Measurements from ENCODE around the gene PTPRK.
"Not testable (repeated sequence)": the region's sequence is repeated elsewhere in the genome, so short reads cannot be mapped to it uniquely, and the experiment has no call there.

The PTPRK gene

DNA sequence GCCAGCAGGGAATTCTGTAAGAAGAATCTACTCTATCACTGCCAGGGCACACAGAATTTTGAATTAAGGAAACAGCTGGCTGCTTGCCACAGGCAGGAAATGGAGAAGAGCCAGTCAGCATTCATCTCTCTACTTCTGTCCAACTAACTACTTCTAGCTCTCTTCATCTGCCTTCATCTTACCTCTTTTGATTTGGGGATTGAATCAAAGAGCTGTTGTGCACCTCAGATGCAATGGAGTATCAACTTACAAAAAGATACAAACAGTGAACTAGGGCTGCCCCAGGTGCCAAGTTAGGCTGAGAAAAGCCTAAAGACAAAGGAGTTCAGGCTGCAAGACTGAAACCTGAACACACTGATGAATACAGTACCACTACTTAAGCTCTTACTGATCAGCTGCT, 82.0 kb downstream of the PTPRK start:
- TF ChIP-seq RARB (CRISPR knock-in tag; IDR thresholded peaks at IDR 0.05) (no peak), PPARA (CRISPR knock-in tag; IDR thresholded peaks at IDR 0.05; ENCODE audit: borderline replicate concordance) (no peak), TCF4 (CRISPR knock-in tag; IDR thresholded peaks at IDR 0.05; ENCODE audit: borderline replicate concordance) (no peak), ZNF70 (CRISPR knock-in tag; IDR thresholded peaks at IDR 0.05) (no peak), ESRRG (CRISPR knock-in tag; IDR thresholded peaks at IDR 0.05) (no peak), ARNTL (CRISPR knock-in tag; IDR thresholded peaks at IDR 0.05; ENCODE audit: borderline replicate concordance, low read depth) (no peak), GLIS3 (CRISPR knock-in tag; IDR thresholded peaks at IDR 0.05) (no peak), BACH2 (CRISPR knock-in tag; IDR thresholded peaks at IDR 0.05; ENCODE audit: borderline replicate concordance) (no peak), OSR1 (CRISPR knock-in tag; IDR thresholded peaks at IDR 0.05) (no peak), ISL1 (CRISPR knock-in tag; IDR thresholded peaks at IDR 0.05) (no peak), TOX (CRISPR knock-in tag; IDR thresholded peaks at IDR 0.05; ENCODE audit: borderline replicate concordance) (no peak), ZNF565 (CRISPR knock-in tag; conservative IDR thresholded peaks at IDR 0.05; ENCODE audit: low read depth) (no peak)
- TF ChIP-seq, protein P1, sequence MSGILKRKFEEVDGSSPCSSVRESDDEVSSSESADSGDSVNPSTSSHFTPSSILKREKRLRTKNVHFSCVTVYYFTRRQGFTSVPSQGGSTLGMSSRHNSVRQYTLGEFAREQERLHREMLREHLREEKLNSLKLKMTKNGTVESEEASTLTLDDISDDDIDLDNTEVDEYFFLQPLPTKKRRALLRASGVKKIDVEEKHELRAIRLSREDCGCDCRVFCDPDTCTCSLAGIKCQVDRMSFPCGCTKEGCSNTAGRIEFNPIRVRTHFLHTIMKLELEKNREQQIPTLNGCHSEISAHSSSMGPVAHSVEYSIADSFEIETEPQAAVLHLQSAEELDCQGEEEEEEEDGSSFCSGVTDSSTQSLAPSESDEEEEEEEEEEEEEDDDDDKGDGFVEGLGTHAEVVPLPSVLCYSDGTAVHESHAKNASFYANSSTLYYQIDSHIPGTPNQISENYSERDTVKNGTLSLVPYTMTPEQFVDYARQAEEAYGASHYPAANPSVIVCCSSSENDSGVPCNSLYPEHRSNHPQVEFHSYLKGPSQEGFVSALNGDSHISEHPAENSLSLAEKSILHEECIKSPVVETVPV (CRISPR knock-in tag; IDR thresholded peaks at IDR 0.05) = no peak
- TF ChIP-seq, protein P2, sequence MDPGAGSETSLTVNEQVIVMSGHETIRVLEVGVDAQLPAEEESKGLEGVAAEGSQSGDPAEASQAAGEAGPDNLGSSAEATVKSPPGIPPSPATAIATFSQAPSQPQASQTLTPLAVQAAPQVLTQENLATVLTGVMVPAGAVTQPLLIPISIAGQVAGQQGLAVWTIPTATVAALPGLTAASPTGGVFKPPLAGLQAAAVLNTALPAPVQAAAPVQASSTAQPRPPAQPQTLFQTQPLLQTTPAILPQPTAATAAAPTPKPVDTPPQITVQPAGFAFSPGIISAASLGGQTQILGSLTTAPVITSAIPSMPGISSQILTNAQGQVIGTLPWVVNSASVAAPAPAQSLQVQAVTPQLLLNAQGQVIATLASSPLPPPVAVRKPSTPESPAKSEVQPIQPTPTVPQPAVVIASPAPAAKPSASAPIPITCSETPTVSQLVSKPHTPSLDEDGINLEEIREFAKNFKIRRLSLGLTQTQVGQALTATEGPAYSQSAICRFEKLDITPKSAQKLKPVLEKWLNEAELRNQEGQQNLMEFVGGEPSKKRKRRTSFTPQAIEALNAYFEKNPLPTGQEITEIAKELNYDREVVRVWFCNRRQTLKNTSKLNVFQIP (CRISPR knock-in tag; IDR thresholded peaks at IDR 0.05; ENCODE audit: borderline replicate concordance, low read depth) = no peak
- TF ChIP-seq, protein P3, sequence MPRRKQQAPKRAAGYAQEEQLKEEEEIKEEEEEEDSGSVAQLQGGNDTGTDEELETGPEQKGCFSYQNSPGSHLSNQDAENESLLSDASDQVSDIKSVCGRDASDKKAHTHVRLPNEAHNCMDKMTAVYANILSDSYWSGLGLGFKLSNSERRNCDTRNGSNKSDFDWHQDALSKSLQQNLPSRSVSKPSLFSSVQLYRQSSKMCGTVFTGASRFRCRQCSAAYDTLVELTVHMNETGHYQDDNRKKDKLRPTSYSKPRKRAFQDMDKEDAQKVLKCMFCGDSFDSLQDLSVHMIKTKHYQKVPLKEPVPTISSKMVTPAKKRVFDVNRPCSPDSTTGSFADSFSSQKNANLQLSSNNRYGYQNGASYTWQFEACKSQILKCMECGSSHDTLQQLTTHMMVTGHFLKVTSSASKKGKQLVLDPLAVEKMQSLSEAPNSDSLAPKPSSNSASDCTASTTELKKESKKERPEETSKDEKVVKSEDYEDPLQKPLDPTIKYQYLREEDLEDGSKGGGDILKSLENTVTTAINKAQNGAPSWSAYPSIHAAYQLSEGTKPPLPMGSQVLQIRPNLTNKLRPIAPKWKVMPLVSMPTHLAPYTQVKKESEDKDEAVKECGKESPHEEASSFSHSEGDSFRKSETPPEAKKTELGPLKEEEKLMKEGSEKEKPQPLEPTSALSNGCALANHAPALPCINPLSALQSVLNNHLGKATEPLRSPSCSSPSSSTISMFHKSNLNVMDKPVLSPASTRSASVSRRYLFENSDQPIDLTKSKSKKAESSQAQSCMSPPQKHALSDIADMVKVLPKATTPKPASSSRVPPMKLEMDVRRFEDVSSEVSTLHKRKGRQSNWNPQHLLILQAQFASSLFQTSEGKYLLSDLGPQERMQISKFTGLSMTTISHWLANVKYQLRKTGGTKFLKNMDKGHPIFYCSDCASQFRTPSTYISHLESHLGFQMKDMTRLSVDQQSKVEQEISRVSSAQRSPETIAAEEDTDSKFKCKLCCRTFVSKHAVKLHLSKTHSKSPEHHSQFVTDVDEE (CRISPR knock-in tag; IDR thresholded peaks at IDR 0.05) = no peak
- peak; percentile 81 for ATAC-seq

DNA sequence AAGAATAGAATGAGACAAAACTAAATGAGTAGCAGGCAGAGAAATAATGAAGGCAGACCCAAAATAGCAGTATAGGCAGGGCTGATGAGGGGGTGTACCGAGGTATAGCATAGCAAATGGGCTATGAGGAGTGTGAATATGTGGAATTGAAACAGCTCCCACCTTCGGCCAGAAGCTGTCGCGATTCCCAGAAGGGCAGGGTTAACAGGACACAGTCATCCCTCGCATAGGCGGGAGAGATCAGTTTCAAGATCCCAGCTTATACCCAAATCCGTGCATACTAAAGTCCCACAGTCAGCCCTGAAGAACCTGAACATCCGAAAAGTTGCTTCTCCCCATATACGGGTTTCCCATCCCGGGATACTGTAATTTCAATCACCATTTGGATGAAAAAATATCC, 82.7 kb downstream of the PTPRK start:
- ATAC-seq = no peak

DNA sequence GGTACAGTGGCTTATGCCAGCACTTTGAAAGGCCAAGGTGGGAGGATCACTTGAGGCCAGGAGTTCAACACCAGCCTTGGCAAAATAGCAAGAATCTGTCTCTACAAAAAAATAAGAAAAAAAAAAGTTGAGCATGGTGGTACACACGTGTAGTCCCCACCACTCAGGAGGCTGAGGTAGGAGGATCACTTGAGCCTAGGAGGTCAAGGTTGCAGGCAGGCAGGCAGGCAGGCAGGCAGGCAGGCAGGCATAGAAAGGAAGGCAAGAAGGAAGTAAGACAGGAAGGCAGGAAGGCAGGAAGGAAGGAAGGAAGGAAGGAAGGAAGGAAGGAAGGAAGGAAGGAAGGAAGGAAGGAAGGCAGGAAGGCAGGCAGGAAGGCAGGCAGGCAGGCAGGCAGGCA, 85.6 kb downstream of the PTPRK start:
- ATAC-seq = not testable (repeated sequence)

More for the DNA sequence above, 82.7 kb downstream of the PTPRK start:
- TF ChIP-seq ZNF565 (CRISPR knock-in tag; conservative IDR thresholded peaks at IDR 0.05; ENCODE audit: low read depth) (no peak), CSDC2 (CRISPR knock-in tag; IDR thresholded peaks at IDR 0.05) (no peak), TCF4 (CRISPR knock-in tag; IDR thresholded peaks at IDR 0.05; ENCODE audit: borderline replicate concordance) (no peak), ZNF70 (CRISPR knock-in tag; IDR thresholded peaks at IDR 0.05) (no peak)
- TF ChIP-seq, protein P2 (CRISPR knock-in tag; IDR thresholded peaks at IDR 0.05; ENCODE audit: borderline replicate concordance, low read depth) = no peak

DNA sequence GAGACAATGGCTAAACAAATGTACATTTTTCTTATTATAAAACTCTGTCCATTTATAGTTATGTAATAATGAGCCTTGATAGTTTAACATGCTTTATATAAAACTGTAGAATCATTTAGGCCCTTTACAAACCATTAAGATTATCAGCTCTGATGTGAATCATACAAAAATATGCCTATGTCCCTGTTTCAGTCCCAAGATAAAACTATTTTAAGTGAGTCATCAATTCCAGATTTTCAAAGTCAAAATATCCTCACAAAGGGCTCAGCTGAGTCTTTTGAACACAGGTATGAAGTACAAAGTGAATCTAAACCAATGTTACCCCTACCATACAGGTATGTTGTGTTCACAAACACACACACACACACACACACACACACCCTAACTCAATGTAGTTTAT, 88.0 kb downstream of the PTPRK start:
- ATAC-seq = peak; percentile 86

More for the DNA sequence above, 88.0 kb downstream of the PTPRK start:
- TF ChIP-seq RARB (CRISPR knock-in tag; IDR thresholded peaks at IDR 0.05) = no peak
- no peak for TF ChIP-seq ESRRG (CRISPR knock-in tag; IDR thresholded peaks at IDR 0.05)
- no peak for TF ChIP-seq ZFP3 (CRISPR knock-in tag; IDR thresholded peaks at IDR 0.05)
- no peak for TF ChIP-seq ZNF70 (CRISPR knock-in tag; IDR thresholded peaks at IDR 0.05)
- no peak for TF ChIP-seq BACH2 (CRISPR knock-in tag; IDR thresholded peaks at IDR 0.05; ENCODE audit: borderline replicate concordance)
- TF ChIP-seq PPARA (CRISPR knock-in tag; IDR thresholded peaks at IDR 0.05; ENCODE audit: borderline replicate concordance) = no peak
- TF ChIP-seq ARNTL (CRISPR knock-in tag; IDR thresholded peaks at IDR 0.05; ENCODE audit: borderline replicate concordance, low read depth) = no peak
- no peak for TF ChIP-seq CSDC2 (CRISPR knock-in tag; IDR thresholded peaks at IDR 0.05)
- TF ChIP-seq ISL1 (CRISPR knock-in tag; IDR thresholded peaks at IDR 0.05) = no peak
- TF ChIP-seq OSR1 (CRISPR knock-in tag; IDR thresholded peaks at IDR 0.05) = no peak
- no peak for TF ChIP-seq GLIS3 (CRISPR knock-in tag; IDR thresholded peaks at IDR 0.05)
- TF ChIP-seq, protein P4, sequence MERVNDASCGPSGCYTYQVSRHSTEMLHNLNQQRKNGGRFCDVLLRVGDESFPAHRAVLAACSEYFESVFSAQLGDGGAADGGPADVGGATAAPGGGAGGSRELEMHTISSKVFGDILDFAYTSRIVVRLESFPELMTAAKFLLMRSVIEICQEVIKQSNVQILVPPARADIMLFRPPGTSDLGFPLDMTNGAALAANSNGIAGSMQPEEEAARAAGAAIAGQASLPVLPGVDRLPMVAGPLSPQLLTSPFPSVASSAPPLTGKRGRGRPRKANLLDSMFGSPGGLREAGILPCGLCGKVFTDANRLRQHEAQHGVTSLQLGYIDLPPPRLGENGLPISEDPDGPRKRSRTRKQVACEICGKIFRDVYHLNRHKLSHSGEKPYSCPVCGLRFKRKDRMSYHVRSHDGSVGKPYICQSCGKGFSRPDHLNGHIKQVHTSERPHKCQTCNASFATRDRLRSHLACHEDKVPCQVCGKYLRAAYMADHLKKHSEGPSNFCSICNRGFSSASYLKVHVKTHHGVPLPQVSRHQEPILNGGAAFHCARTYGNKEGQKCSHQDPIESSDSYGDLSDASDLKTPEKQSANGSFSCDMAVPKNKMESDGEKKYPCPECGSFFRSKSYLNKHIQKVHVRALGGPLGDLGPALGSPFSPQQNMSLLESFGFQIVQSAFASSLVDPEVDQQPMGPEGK (CRISPR knock-in tag; IDR thresholded peaks at IDR 0.05; ENCODE audit: borderline replicate concordance) = no peak
- TF ChIP-seq, protein P5, sequence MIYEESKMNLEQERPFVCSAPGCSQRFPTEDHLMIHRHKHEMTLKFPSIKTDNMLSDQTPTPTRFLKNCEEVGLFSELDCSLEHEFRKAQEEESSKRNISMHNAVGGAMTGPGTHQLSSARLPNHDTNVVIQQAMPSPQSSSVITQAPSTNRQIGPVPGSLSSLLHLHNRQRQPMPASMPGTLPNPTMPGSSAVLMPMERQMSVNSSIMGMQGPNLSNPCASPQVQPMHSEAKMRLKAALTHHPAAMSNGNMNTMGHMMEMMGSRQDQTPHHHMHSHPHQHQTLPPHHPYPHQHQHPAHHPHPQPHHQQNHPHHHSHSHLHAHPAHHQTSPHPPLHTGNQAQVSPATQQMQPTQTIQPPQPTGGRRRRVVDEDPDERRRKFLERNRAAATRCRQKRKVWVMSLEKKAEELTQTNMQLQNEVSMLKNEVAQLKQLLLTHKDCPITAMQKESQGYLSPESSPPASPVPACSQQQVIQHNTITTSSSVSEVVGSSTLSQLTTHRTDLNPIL (CRISPR knock-in tag; IDR thresholded peaks at IDR 0.05; ENCODE audit: low read depth) = no peak

All from SK-N-SH treated with all-trans-retinoic acid at 6 μM for 48 hours (cell line).